ENCODE data around the gene HNF1A.
A peak's percentile ranks its signal among the peaks of the same experiment; 100 is the strongest.

Gene HNF1A

DNA sequence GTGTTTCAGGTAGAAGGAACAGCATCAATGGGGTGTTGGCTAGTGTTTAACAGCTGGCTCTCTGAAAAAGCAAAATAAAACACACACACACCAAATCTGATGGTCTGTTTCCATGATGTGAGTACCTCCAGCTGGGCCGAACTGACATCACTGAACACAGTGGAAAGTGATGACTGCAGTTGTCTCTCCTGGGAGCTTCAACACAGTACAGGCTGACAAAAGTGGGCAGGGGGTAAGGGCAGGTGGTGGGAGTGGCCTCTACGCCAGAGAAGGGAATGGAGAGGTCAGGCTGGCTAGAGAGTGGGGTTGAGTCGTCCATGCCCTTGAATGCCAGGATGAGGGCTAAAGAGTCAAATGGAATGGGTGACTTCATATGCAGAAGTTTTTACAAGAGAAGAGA, 8.0 kb upstream of the HNF1A start:
- no peak for DNase-seq (ENCODE audit: low read depth)
- no peak overlapping the region for H3K4me3 ChIP-seq (ENCODE audit: low read depth, low read length)
- TF ChIP-seq, protein P1, sequence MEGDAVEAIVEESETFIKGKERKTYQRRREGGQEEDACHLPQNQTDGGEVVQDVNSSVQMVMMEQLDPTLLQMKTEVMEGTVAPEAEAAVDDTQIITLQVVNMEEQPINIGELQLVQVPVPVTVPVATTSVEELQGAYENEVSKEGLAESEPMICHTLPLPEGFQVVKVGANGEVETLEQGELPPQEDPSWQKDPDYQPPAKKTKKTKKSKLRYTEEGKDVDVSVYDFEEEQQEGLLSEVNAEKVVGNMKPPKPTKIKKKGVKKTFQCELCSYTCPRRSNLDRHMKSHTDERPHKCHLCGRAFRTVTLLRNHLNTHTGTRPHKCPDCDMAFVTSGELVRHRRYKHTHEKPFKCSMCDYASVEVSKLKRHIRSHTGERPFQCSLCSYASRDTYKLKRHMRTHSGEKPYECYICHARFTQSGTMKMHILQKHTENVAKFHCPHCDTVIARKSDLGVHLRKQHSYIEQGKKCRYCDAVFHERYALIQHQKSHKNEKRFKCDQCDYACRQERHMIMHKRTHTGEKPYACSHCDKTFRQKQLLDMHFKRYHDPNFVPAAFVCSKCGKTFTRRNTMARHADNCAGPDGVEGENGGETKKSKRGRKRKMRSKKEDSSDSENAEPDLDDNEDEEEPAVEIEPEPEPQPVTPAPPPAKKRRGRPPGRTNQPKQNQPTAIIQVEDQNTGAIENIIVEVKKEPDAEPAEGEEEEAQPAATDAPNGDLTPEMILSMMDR (IDR thresholded peaks at IDR 0.05; ENCODE audit: insufficient read depth, low read depth, low read length, missing control alignments) = no peak

DNA sequence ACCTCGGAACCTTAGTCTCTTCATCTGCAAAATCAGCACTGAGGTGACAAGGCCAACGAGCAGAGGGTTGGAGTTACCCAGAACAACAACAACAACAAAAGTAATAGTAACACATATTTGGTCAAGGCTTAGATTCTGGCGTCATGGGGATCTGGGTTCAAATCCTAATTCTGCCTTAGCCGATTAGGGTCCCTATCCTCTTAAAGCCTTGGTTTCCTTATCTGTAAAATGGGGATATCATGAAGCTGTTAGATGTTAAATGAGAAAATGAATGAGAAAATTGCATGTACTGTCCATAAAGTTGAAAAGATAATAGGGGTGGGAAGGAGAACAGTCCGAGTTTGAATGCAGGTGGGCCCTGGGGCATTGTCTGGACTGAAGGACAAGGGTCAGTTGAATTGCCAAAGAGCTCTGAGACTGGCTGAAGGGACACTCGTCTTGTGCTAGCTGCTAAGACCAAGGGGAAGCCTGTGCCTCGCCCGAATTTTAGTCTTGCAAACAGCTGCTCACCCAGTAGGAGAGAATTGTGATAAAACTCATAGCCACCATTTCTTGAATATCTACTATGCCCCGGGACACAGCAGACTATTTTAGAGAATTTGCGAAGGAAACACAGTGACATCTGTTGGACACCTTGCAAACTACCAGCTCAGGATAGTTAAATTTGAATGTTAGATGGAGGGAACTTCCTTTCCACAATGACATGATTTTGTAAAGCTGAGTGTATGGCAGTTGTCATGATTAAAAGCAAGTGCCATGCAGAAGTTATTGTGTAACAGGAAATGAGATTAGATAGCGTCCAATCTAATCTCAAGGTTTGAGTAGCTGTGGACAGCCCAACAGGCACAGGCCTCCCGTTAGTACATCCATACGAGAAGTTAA, 6.8 kb upstream of the HNF1A start:
- TF ChIP-seq, protein P1 (IDR thresholded peaks at IDR 0.05; ENCODE audit: insufficient read depth, low read depth, low read length, missing control alignments) = peak; percentile 70
- no peak overlapping the region for H3K4me3 ChIP-seq (ENCODE audit: low read depth, low read length)
- DNase-seq (ENCODE audit: low read depth) = peak; percentile 79

GRCh38 chr12:120972870-120973543, 5.3 kb upstream of the HNF1A start:
- H3K4me3 ChIP-seq (ENCODE audit: low read depth, low read length) = no peak overlapping the region
- TF ChIP-seq, protein P1 (IDR thresholded peaks at IDR 0.05; ENCODE audit: insufficient read depth, low read depth, low read length, missing control alignments) = no peak
- no peak for DNase-seq (ENCODE audit: low read depth)

DNA sequence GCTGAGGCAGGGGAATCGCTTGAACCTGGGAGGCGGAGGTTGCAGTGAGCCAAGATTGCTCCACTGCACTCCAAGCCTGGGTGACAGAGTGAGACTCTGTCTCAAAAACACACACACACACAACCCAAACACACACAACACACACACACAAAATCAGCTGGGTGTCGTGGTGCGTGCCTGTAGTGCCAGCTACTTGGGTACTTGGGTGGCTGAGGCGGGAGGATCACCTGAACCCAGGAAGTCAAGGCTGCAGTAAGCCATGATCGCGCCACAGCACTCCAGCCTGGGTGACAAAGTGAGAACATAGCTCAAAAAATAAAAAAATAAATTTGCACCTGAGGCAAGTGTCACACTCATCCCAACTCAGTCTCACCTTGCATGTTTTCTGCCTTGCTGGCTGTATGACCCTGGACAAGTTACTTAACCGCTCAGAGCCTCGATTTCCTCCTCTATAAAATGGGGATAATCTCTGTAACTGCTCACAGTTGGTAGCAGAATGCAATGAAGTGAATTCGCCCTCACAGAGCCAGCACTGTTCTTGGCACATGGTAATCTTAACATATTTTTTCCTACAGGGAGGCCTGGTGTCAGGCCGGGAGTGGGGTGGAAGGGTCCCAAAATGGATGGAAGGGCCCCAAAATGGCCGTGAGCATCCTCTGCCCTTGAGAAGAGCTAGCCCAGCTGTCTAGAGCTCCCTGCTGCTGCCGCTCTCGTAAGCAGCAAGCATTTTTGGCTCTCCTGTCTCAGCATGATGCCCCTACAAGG, 630 bp upstream of the HNF1A start:
- no peak overlapping the region for H3K4me3 ChIP-seq (ENCODE audit: low read depth, low read length)
- TF ChIP-seq, protein P1 (IDR thresholded peaks at IDR 0.05; ENCODE audit: insufficient read depth, low read depth, low read length, missing control alignments) = no peak
- no peak for DNase-seq (ENCODE audit: low read depth)

DNA sequence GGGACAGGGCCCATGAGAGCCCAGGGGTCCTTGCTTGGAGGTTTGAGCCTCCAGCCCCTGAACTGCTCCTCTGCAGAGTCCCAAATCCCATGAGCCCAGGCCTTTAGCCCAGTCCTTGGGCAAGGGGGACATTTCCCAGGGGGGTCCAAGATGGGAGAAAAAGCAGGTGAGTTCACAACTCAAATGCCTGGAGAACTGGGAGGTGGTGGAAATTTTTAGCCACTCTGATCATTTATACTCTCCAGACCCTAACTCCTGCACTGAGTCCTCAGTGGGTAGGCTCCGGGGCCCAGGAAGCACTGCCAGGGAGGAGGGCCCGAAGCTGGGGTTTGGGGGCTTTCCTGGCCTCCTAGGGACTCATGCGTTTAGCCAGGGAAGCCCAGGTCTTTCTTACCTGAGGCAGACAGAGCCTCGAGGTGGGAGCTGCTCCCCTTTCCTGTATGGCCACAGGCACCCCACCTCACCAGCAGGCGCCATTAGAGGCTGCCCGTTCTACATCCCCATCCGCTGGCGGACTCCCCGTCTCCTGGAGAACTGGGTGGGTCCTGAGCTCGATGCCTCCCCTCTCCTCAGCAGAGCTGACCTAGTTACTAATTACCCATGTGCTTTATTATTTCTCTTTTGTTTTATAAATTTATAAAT, 998 bp downstream of the HNF1A start:
- TF ChIP-seq, protein P1 (IDR thresholded peaks at IDR 0.05; ENCODE audit: insufficient read depth, low read depth, low read length, missing control alignments) = no peak
- DNase-seq (ENCODE audit: low read depth) = no peak
- no peak overlapping the region for H3K4me3 ChIP-seq (ENCODE audit: low read depth, low read length)

DNA sequence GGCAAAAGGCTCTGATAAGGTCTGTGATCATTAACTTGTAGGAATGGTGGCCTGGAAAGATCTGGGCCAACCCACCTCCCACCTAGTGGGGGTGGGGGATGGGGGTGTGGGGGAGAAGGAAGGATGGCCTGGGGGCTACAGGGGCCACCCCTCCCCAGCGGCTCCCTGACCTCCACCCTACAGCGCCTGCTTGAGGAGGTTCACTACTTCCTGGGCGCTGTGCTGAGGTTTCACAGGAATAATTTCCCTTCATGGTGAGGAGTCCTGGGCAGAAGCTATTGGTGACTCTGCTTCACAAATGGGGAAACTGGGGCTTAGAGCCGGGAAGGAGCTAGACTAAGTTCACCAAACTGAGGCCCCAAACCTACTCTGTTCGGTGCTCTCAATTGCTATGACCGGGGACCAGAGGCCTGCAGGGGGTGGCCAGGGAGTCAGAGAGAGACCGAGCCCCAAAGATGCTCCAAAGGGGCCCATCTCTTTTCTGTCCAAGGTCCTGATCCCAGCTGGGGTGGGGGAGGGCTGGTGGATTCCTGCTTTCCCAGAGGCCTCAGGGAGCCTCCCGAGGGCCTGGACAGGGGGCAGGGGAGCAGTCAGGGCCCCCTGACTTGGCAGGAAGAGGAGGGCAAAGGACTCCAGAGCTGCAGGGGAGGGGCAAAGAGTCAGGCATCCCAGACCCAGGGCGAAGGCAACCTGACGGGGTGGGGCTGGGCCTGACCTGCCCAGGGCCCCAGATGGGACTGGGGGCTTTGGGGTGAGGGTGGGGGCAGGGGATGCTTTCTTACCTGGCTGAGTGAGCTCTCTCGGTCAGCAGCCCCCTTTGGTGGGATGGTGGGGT, 1.7 kb downstream of the HNF1A start:
- TF ChIP-seq, protein P1 (IDR thresholded peaks at IDR 0.05; ENCODE audit: insufficient read depth, low read depth, low read length, missing control alignments) = no peak
- DNase-seq (ENCODE audit: low read depth) = no peak
- H3K4me3 ChIP-seq (ENCODE audit: low read depth, low read length) = no peak overlapping the region

Measured in GM12865 (cell line).